NCI-H1092 treated with DMSO at 0.1 percent for 48 hours (cell line): ENCODE results near the gene CTDSPL.

Experiments
- DNase-seq: peaks from one replicate; lab custom pipeline; 2025; lab: John Stamatoyannopoulos, UW

The CTDSPL gene

GRCh38 chr3:37988931-37989525, 127.3 kb downstream of the CTDSPL start:
- peak; percentile 4 for DNase-seq

GRCh38 chr3:37989821-37990480, 128.3 kb downstream of the CTDSPL start:
- DNase-seq, result no peak

- no peak for DNase-seq
Measured at GRCh38 chr3:37990527-37990926, 128.8 kb downstream of the CTDSPL start, which contains the start of gene VILL. VILL (plus strand) TSS chr3:37990786; CDS start chr3:37993673, 2,887 bp downstream.

- no peak for DNase-seq
Measured at GRCh38 chr3:37991109-37991508, 129.4 kb downstream of the CTDSPL start.

GRCh38 chr3:37991823-37992222, 130.1 kb downstream of the CTDSPL start:
- no peak for DNase-seq

GRCh38 chr3:37992271-37993066, 130.8 kb downstream of the CTDSPL start:
- no peak for DNase-seq

GRCh38 chr3:37993067-37993455, 131.4 kb downstream of the CTDSPL start:
- DNase-seq, result no peak

GRCh38 chr3:37993460-37993819, 131.8 kb downstream of the CTDSPL start:
- no peak for DNase-seq

GRCh38 chr3:37993820-37994638, 132.3 kb downstream of the CTDSPL start:
- no peak for DNase-seq

- DNase-seq, result no peak
Measured at GRCh38 chr3:37994639-37994972, 132.9 kb downstream of the CTDSPL start.

- DNase-seq, result no peak
Measured at GRCh38 chr3:37995652-37996641, 134.3 kb downstream of the CTDSPL start.

GRCh38 chr3:37996785-37997301, 135.2 kb downstream of the CTDSPL start:
- DNase-seq, result peak; percentile 17

GRCh38 chr3:37997342-37997741, 135.7 kb downstream of the CTDSPL start:
- no peak for DNase-seq

GRCh38 chr3:37997791-37998370, 136.2 kb downstream of the CTDSPL start:
- DNase-seq, result no peak

GRCh38 chr3:37999836-38000235, 138.2 kb downstream of the CTDSPL start:
- DNase-seq, result no peak

- DNase-seq, result no peak
Measured at GRCh38 chr3:38000242-38000916, 138.7 kb downstream of the CTDSPL start.

- no peak for DNase-seq
Measured at GRCh38 chr3:38000965-38001455, 139.3 kb downstream of the CTDSPL start.

GRCh38 chr3:38001456-38002081, 139.9 kb downstream of the CTDSPL start:
- DNase-seq, result no peak

GRCh38 chr3:38002291-38002876, 140.7 kb downstream of the CTDSPL start:
- DNase-seq, result no peak
